IMR-90 (cell line): ENCODE results near the gene TTLL8. TPM values are rescaled to one million over a fixed set of nuclear protein-coding genes. Genes with fewer than 3 reads are reported as not detected.

ENCODE experiments used
- ATAC-seq: fragments of 200-7000 bp; cut with Tn5 transposase; 2 replicates; pipeline ENCODE4 v1.9.1; 2020; ENCODE audit warnings: low read depth, mild to moderate bottlenecking, moderate library complexity
- BruUV-seq: library from RNA; stranded (reverse); fragments of 400-500 nt; replicated peaks from 2 replicates; lab custom pipeline; 2021; lab: Mats Ljungman, UMichigan
- CTCF ChIA-PET: fragments of 300-600 bp; formaldehyde crosslinking; extraction: SDS; loops from one replicate; lab custom pipeline; 2021; ENCODE audit warnings: antibody characterized with exemption; lab: Yijun Ruan, JAX
- POLR2A ChIA-PET: fragments of 300-600 bp; sonication (Branson Sonifier 250); formaldehyde crosslinking; loops from one replicate; lab custom pipeline; 2022; ENCODE audit warnings: antibody characterized with exemption; ENCODE audit not compliant: unreplicated experiment; lab: Charles Lee
- DNase-seq: peaks from one replicate; pipeline ENCODE4 v3.0.0; 2013
- H2AFZ ChIP-seq: replicated peaks from 2 replicates; pipeline ENCODE3; 2013; ENCODE audit warnings: low read length, mild to moderate bottlenecking; ENCODE audit not compliant: poor library complexity
- H2AK5ac ChIP-seq: 2 replicates; pipeline ENCODE4 v1.6.1; 2013; ENCODE audit warnings: low read depth, low read length, inconsistent platforms
- H2AK9ac ChIP-seq: replicated peaks from 2 replicates; pipeline ENCODE3; 2013; ENCODE audit warnings: mild to moderate bottlenecking, low read depth, low read length, moderate library complexity; ENCODE audit not compliant: poor library complexity
- H2BK120ac ChIP-seq: 2 replicates; pipeline ENCODE4 v1.6.1; 2013; ENCODE audit warnings: low read depth, low read length, inconsistent platforms
- H2BK15ac ChIP-seq: 3 replicates; pipeline ENCODE4 v1.6.1; 2013; ENCODE audit warnings: low read depth, low read length, inconsistent platforms
- H2BK20ac ChIP-seq: 2 replicates; pipeline ENCODE4 v1.6.1; 2013; ENCODE audit warnings: low read depth, mild to moderate bottlenecking, inconsistent platforms, low read length, moderate library complexity
- H2BK5ac ChIP-seq: 2 replicates; pipeline ENCODE4 v1.6.1; 2013; ENCODE audit warnings: mild to moderate bottlenecking, low read depth, low read length, inconsistent platforms; ENCODE audit not compliant: poor library complexity, severe bottlenecking
- H3K14ac ChIP-seq: replicated peaks from 2 replicates; pipeline ENCODE4 v1.6.1; 2013; ENCODE audit warnings: low read depth, low read length, inconsistent platforms
- H3K18ac ChIP-seq: 2 replicates; pipeline ENCODE4 v1.6.1; 2013; ENCODE audit warnings: low read depth, low read length, control low read depth
- H3K23ac ChIP-seq: 2 replicates; pipeline ENCODE4 v1.6.1; 2013; ENCODE audit warnings: low read depth, low read length, inconsistent platforms
- H3K27ac ChIP-seq: 2 replicates; pipeline ENCODE4 v1.5.1; 2013; ENCODE audit warnings: mild to moderate bottlenecking, control low read depth, low read length; ENCODE audit not compliant: insufficient read depth
- H3K27me3 ChIP-seq: 2 replicates; pipeline ENCODE4 v1.6.1; 2013; ENCODE audit warnings: low read length; ENCODE audit not compliant: control insufficient read depth, insufficient read depth
- H3K36me3 ChIP-seq: 2 replicates; pipeline ENCODE4 v1.6.1; 2013; ENCODE audit warnings: low read length, mixed read lengths; ENCODE audit not compliant: control insufficient read depth, insufficient read depth
- H3K4ac ChIP-seq: 2 replicates; pipeline ENCODE4 v1.6.1; 2013; ENCODE audit warnings: low read depth, low read length, inconsistent platforms
- H3K4me1 ChIP-seq: 2 replicates; pipeline ENCODE4 v1.6.1; 2013; ENCODE audit warnings: low read length, mixed read lengths; ENCODE audit not compliant: control insufficient read depth, insufficient read depth
- H3K4me2 ChIP-seq: 2 replicates; pipeline ENCODE4 v1.6.1; 2013; ENCODE audit warnings: low read depth, mild to moderate bottlenecking, control low read depth, low read length, moderate library complexity
- H3K4me3 ChIP-seq: 2 replicates; pipeline ENCODE4 v1.5.1; 2013; ENCODE audit warnings: low read depth, mild to moderate bottlenecking, control low read depth, low read length, moderate library complexity; ENCODE audit not compliant: insufficient read depth
- H3K56ac ChIP-seq: 2 replicates; pipeline ENCODE4 v1.6.1; 2013; ENCODE audit warnings: low read length, inconsistent platforms; ENCODE audit not compliant: insufficient read depth; ENCODE audit errors: extremely low read depth
- H3K79me1 ChIP-seq, 2 experiments: 2 replicates each; pipeline ENCODE4 v1.6.1; 2013; ENCODE audit warnings: low read length in 2 of 2, inconsistent platforms in 1 of 2, low read depth in 1 of 2
- H3K9ac ChIP-seq: 2 replicates; pipeline ENCODE4 v1.6.1; 2013; ENCODE audit warnings: low read depth, low read length, control low read depth
- H3K9me1 ChIP-seq: 2 replicates; pipeline ENCODE4 v1.6.1; 2013; ENCODE audit warnings: low read length, inconsistent platforms; ENCODE audit not compliant: insufficient read depth
- H3K9me3 ChIP-seq: 2 replicates; pipeline ENCODE4 v1.6.1; 2013; ENCODE audit warnings: low read length; ENCODE audit not compliant: control insufficient read depth, insufficient read depth
- H4K20me1 ChIP-seq: 2 replicates; pipeline ENCODE4 v1.6.1; 2013; ENCODE audit warnings: low read length, inconsistent platforms; ENCODE audit not compliant: insufficient read depth
- H4K5ac ChIP-seq: 2 replicates; pipeline ENCODE4 v1.6.1; 2013; ENCODE audit warnings: mild to moderate bottlenecking, low read depth, low read length, control low read depth
- H4K8ac ChIP-seq, 2 experiments: 2 replicates each; pipeline ENCODE4 v1.6.1; 2013; ENCODE audit warnings: low read depth in 2 of 2, low read length in 2 of 2, control low read depth in 1 of 2, inconsistent platforms in 1 of 2
- H4K91ac ChIP-seq: 2 replicates; pipeline ENCODE4 v1.6.1; 2013; ENCODE audit warnings: low read depth, low read length, inconsistent platforms; ENCODE audit not compliant: insufficient read depth
- CEBPB ChIP-seq: IDR thresholded peaks from 2 replicates; pipeline ENCODE4 v1.6.1; 2012; ENCODE audit warnings: low read depth, low read length, improper control_type of control experiment
- CHD1 ChIP-seq: IDR thresholded peaks from 2 replicates; pipeline ENCODE4 v1.6.1; 2012; ENCODE audit warnings: low read depth, low read length, improper control_type of control experiment
- ELK1 ChIP-seq: fragments of 150-350 bp; IDR thresholded peaks from 2 replicates; pipeline ENCODE4 v1.6.1; 2016; ENCODE audit warnings: low read depth, mild to moderate bottlenecking, low read length, moderate library complexity, borderline replicate concordance
- MAFK ChIP-seq: IDR thresholded peaks from 2 replicates; pipeline ENCODE4 v1.6.1; 2012; ENCODE audit warnings: low read depth, low read length, improper control_type of control experiment
- MAZ ChIP-seq: IDR thresholded peaks from 2 replicates; pipeline ENCODE4 v1.6.1; 2012; ENCODE audit warnings: low read depth, mild to moderate bottlenecking, low read length, improper control_type of control experiment, moderate library complexity, borderline replicate concordance
- MXI1 ChIP-seq: IDR thresholded peaks from 2 replicates; pipeline ENCODE4 v1.6.1; 2012; ENCODE audit warnings: low read depth, mild to moderate bottlenecking, low read length, moderate library complexity, borderline replicate concordance
- RAD21 ChIP-seq: IDR thresholded peaks from 2 replicates; pipeline ENCODE4 v1.6.1; 2012; ENCODE audit warnings: low read length, improper control_type of control experiment
- USF2 ChIP-seq: fragments of 150-350 bp; IDR thresholded peaks from 2 replicates; pipeline ENCODE4 v1.6.1; 2017; ENCODE audit warnings: mild to moderate bottlenecking, antibody characterized with exemption, low read length, low read depth
- WGBS, 2 experiments: methylation state at CpG; one replicate each; pipeline versions ENCODE4 v1.1.5 to v1.1.7; 2013; ENCODE audit warnings: missing lambda C conversion rate in 2 of 2; ENCODE audit not compliant: insufficient read length in 1 of 2; ENCODE audit errors: extremely low coverage in 2 of 2; 5-methylcytosine and 5-hydroxymethylcytosine counted together
- dilution Hi-C: fragments of 300-500 bp; cut with HindIII; formaldehyde crosslinking; loops from one replicate; pipeline ENCODE4 v1.14.3; 2018; ENCODE audit warnings: low sequenced_read_pairs; ENCODE audit not compliant: unreplicated experiment
- in situ Hi-C: fragments of 300-500 bp; cut with MboI; formaldehyde crosslinking; loops from 3 replicates; pipeline ENCODE4 v1.14.3; 2019; ENCODE audit warnings: low sequenced_read_pairs, inconsistent platforms, mixed read lengths
- intact Hi-C: fragments of 100-400 bp; cut with micrococcal nuclease; formaldehyde crosslinking; loops from 2 replicates; pipeline ENCODE4 v1.10.0; 2022
- polyA plus RNA-seq, 3 experiments: library from polyadenylated mRNA; depleted of rRNA; stranded (reverse); fragments of >200 nt; gene quantifications; 2 replicates each; pipeline ENCODE4 v1.2.3, GENCODE V29; 2012; ENCODE audit warnings: low replicate concordance in 1 of 3
- total RNA-seq: library from RNA; depleted of rRNA; stranded (reverse); fragments of >200 nt; gene quantifications from 2 replicates; pipeline ENCODE4 v1.2.3, GENCODE V29; 2012

Gene TTLL8
- total and polyA plus RNA-seq, 2 of the 4 experiments (the other 2 are of a cell fraction) = not detected

- ATAC-seq (no peak), DNase-seq (no peak)
- H3K4me3 ChIP-seq = no peak overlapping the region
- no peak overlapping the region for H3K23ac ChIP-seq
- no peak overlapping the region for H3K14ac ChIP-seq
- H3K4ac ChIP-seq = no peak overlapping the region
- H2AK5ac ChIP-seq = no peak overlapping the region
- no peak overlapping the region for H3K18ac ChIP-seq
- peaks cover 6% of the 10 kb centered on the region; the same call in 1 of the 2 replicates for H3K4me1 ChIP-seq
- ChIA-PET CTCF (interaction anchor here (0.6 kb wide), 1 partner anchor 230 kb away, joined by 5 read pairs; no protein-coding TSS in a partner anchor), POLR2A (no interaction called here)
- H2AFZ ChIP-seq = no peak overlapping the region
- no peak for TF ChIP-seq CEBPB
- TF ChIP-seq MXI1 = no peak
- no peak for TF ChIP-seq RAD21
- no peak for TF ChIP-seq MAFK
- no peak for TF ChIP-seq USF2
- TF ChIP-seq CHD1 = no peak
- TF ChIP-seq ELK1 = no peak
- TF ChIP-seq MAZ = no peak
- H4K20me1 ChIP-seq = no peaks in the 10 kb centered on the region
- H3K9me3 ChIP-seq = peaks cover 4% of the 10 kb centered on the region; the same call in 1 of the 2 replicates
- H3K27me3 ChIP-seq = peaks cover 52% of the 10 kb centered on the region
- dilution Hi-C loops (no loop called here), intact Hi-C loops (no loop called here), in situ Hi-C loops (no loop called here)
- H2BK120ac ChIP-seq = no peak overlapping the region
- no TSS peak for BruUV-seq
- no peaks in the 10 kb centered on the region for H3K36me3 ChIP-seq
- no peak overlapping the region for H4K5ac ChIP-seq
- no peaks in the 10 kb centered on the region for H3K79me1 ChIP-seq
- H2BK5ac ChIP-seq = no peak overlapping the region
- no peak overlapping the region for H3K4me2 ChIP-seq
- H3K56ac ChIP-seq = no peak overlapping the region
- H2BK15ac ChIP-seq = no peak overlapping the region
- no peak overlapping the region for H2BK20ac ChIP-seq
- no peak overlapping the region for H3K27ac ChIP-seq
- H2AK9ac ChIP-seq = no peak overlapping the region
- H3K9me1 ChIP-seq = 0 out of 2 replicates have a peak, but pooled peaks cover 5% of the 10 kb centered on the region
- no peak overlapping the region for H4K91ac ChIP-seq
- WGBS, 2 experiments = 75% methylated on average over 6 of the region's 11 CpGs; no CpG with 5 or more reads in 1 of the 2 experiments
- H4K8ac ChIP-seq = no peak overlapping the region
- no peak overlapping the region for H3K9ac ChIP-seq
Measured at GRCh38 chr22:50018608-50019285, 39.4 kb downstream of the TTLL8 start.
